ENCODE data around the gene IER3. TPM values are rescaled to one million over a fixed set of nuclear protein-coding genes. Genes with fewer than 3 reads are reported as not detected.
A peak's percentile ranks its signal among the peaks of the same experiment; 100 is the strongest.

IER3 gene
- total and polyA plus RNA-seq, 9 of the 15 experiments (the other 6 are each of a cell fraction or from before 2014, with no cell fraction given) = 1.5 to 30.0 (median 11.5) TPM

GRCh38 chr6:30722280-30723112 lies 21.9 kb downstream of the IER3 start (continued):
- TF ChIP-seq HDGF (IDR thresholded peaks at IDR 0.05) (peak; percentile 95), BRD9 (IDR thresholded peaks at IDR 0.05; ENCODE audit: low read depth, partially characterized antibody) (no peak), NR1H2 (CRISPR knock-in tag; IDR thresholded peaks at IDR 0.05) (0 out of 2 replicates have a peak, but pooled peaks have one; percentile 73), TRIM25 (IDR thresholded peaks at IDR 0.05; ENCODE audit: borderline replicate concordance) (peak; percentile 51; the same call in 1 of the 2 replicates), SIN3A (IDR thresholded peaks at IDR 0.05; ENCODE audit: borderline replicate concordance in 2 of 2, control insufficient read depth in 1 of 2, low read depth in 2 of 2, low read length in 2 of 2) (peak; percentile 69 to 75; a peak in 2 of 4 replicates), E2F5 (CRISPR knock-in tag; IDR thresholded peaks at IDR 0.05) (0 out of 2 replicates have a peak, but pooled peaks have one; percentile 68), KLF13 (tag; IDR thresholded peaks at IDR 0.05; ENCODE audit: borderline replicate concordance, low read depth) (peak; percentile 42; the same call in 1 of the 2 replicates), CTBP1 (IDR thresholded peaks at IDR 0.05; ENCODE audit: borderline replicate concordance) (peak; percentile 71; the same call in 1 of the 2 replicates), FOSL1 (tag; conservative IDR thresholded peaks at IDR 0.05) (peak; percentile 11; the same call in 1 of the 2 replicates), LCOR (CRISPR knock-in tag; IDR thresholded peaks at IDR 0.05) (peak; percentile 93; the same call in 1 of the 2 replicates), ZBTB5 (IDR thresholded peaks at IDR 0.05) (peak; percentile 18; the same call in 1 of the 2 replicates), NFE2 (IDR thresholded peaks at IDR 0.05; ENCODE audit: low read depth) (peak; percentile 28; the same call in 1 of the 2 replicates), NKRF (IDR thresholded peaks at IDR 0.05; ENCODE audit: borderline replicate concordance) (peak; percentile 66), CBX3 (IDR thresholded peaks at IDR 0.05; ENCODE audit: borderline replicate concordance in 1 of 2, low read length in 2 of 2) (peak in 1 of 2 experiments; percentile 40; a peak in 1 of 3 replicates), PTBP1 (IDR thresholded peaks at IDR 0.05; ENCODE audit: low read depth, low read length) (peak; percentile 50; the same call in 1 of the 2 replicates), ZNF695 (CRISPR knock-in tag; IDR thresholded peaks at IDR 0.05) (peak; percentile 7; the same call in 1 of the 2 replicates), MLX (CRISPR knock-in tag; conservative IDR thresholded peaks at IDR 0.05) (no peak)
